SK-N-SH (cell line): ENCODE data around the gene B3GNT5. TPM values are rescaled to one million over a fixed set of nuclear protein-coding genes. Genes with fewer than 3 reads are reported as not detected.

Experiments
- CTCF ChIA-PET: fragments of 300-600, 350-600 bp; formaldehyde crosslinking; extraction: SDS; loops from one replicate; lab custom pipeline; 2021; lab: Yijun Ruan, JAX
- POLR2A ChIA-PET: fragments of 350-600 bp; sonication (Branson Sonifier 250); formaldehyde crosslinking; extraction: SDS; loops from one replicate; lab custom pipeline; 2020; ENCODE audit warnings: antibody characterized with exemption, inconsistent platforms; lab: Yijun Ruan, JAX
- DNase-seq: peaks from one replicate; pipeline ENCODE4 v3.0.0; 2012
- H2AFZ ChIP-seq: fragments of 200-600 bp; sonication (generic); 2 replicates; pipeline ENCODE4 v1.8.1; 2016; ENCODE audit warnings: antibody characterized with exemption, mild to moderate bottlenecking, low read depth
- H3F3A ChIP-seq: fragments of 200-600 bp; sonication (generic); replicated peaks from 2 replicates; pipeline ENCODE3; 2016; ENCODE audit warnings: antibody characterized with exemption, mild to moderate bottlenecking; ENCODE audit not compliant: insufficient read depth
- H3K27ac ChIP-seq, 2 experiments: fragments of 200-500 bp in 1 of 2; fragments of 200-600 bp in 1 of 2; sonication (Bioruptor generic) in 1 of 2; sonication (generic), shearing (Covaris generic) in 1 of 2; 2 replicates each; pipeline versions ENCODE4 v1.5.1 to v1.6.1; 2014 to 2016; ENCODE audit warnings: low read depth in 2 of 2, inconsistent platforms in 1 of 2, low read length in 1 of 2, mild to moderate bottlenecking in 1 of 2, mixed read lengths in 1 of 2
- H3K27me3 ChIP-seq: fragments of 200-600 bp; sonication (generic), shearing (Covaris generic); 2 replicates; pipeline ENCODE4 v1.6.1; 2016; ENCODE audit warnings: mixed run types; ENCODE audit not compliant: insufficient read depth
- H3K36me3 ChIP-seq, 2 experiments: fragments of 200-500 bp in 1 of 2; fragments of 200-600 bp in 1 of 2; sonication (Bioruptor generic) in 1 of 2; sonication (generic) in 1 of 2; replicated peaks in 1 of 2; 2 replicates each; pipeline versions ENCODE3 to v1.5.1; 2014 to 2016; ENCODE audit warnings: low read length in 1 of 2, mild to moderate bottlenecking in 1 of 2; ENCODE audit not compliant: insufficient read depth in 2 of 2, control insufficient read depth in 1 of 2
- H3K4me1 ChIP-seq, 2 experiments: fragments of 200-500 bp in 1 of 2; fragments of 200-600 bp in 1 of 2; sonication (Bioruptor generic) in 1 of 2; sonication (generic), shearing (Covaris generic) in 1 of 2; 2 replicates each; pipeline versions ENCODE4 v1.5.1 to v1.6.1; 2014 to 2016; ENCODE audit warnings: low read depth in 1 of 2, low read length in 1 of 2, mixed run types in 1 of 2; ENCODE audit not compliant: insufficient read depth in 2 of 2, control insufficient read depth in 1 of 2
- H3K4me2 ChIP-seq: fragments of 200-600 bp; sonication (generic), shearing (Covaris generic); 2 replicates; pipeline ENCODE4 v1.6.1; 2017; ENCODE audit warnings: mixed run types
- H3K4me3 ChIP-seq, 2 experiments: fragments of 200-500 bp in 1 of 2; fragments of 200-600 bp in 1 of 2; sonication (Bioruptor generic) in 1 of 2; sonication (generic), shearing (Covaris generic) in 1 of 2; 2 replicates each; pipeline versions ENCODE4 v1.5.1 to v1.8.1; 2014 to 2016; ENCODE audit warnings: low read depth in 2 of 2, inconsistent platforms in 1 of 2, low read length in 1 of 2, mild to moderate bottlenecking in 1 of 2, mixed read lengths in 1 of 2, moderate library complexity in 1 of 2
- H3K79me2 ChIP-seq: fragments of 200-600 bp; sonication (generic); 2 replicates; pipeline ENCODE4 v1.8.1; 2017; ENCODE audit warnings: mild to moderate bottlenecking; ENCODE audit not compliant: insufficient read depth
- H3K9ac ChIP-seq: fragments of 200-600 bp; sonication (generic); 2 replicates; pipeline ENCODE4 v1.6.1; 2017; ENCODE audit warnings: mixed run types
- H3K9me2 ChIP-seq: fragments of 200-600 bp; sonication (generic); 2 replicates; pipeline ENCODE4 v1.6.1; 2017; ENCODE audit warnings: mixed run types
- H3K9me3 ChIP-seq: fragments of 200-600 bp; sonication (generic); 2 replicates; pipeline ENCODE4 v1.6.1; 2017; ENCODE audit warnings: mixed run types, mild to moderate bottlenecking, moderate library complexity
- H4K20me1 ChIP-seq: fragments of 200-600 bp; sonication (generic); 2 replicates; pipeline ENCODE4 v1.6.1; 2017; ENCODE audit warnings: mild to moderate bottlenecking, mixed run types; ENCODE audit not compliant: insufficient read depth
- CHD2 ChIP-seq: fragments of 150-350 bp; IDR thresholded peaks from 2 replicates; pipeline ENCODE4 v1.6.1; 2018; ENCODE audit warnings: low read length; ENCODE audit not compliant: partially characterized antibody
- EP300 ChIP-seq, 2 experiments: IDR thresholded peaks; 2 replicates each; pipeline versions ENCODE4 v1.4.0 to v1.6.1; 2012; ENCODE audit warnings: borderline replicate concordance in 1 of 2, low read depth in 1 of 2, low read length in 1 of 2
- EZH2phosphoT487 ChIP-seq: fragments of 200-600 bp; sonication (generic); IDR thresholded peaks from 2 replicates; pipeline ENCODE4 v1.6.1; 2017; ENCODE audit warnings: low read depth, mixed run types, mild to moderate bottlenecking, antibody characterized with exemption, moderate library complexity, borderline replicate concordance
- RCOR1 ChIP-seq: fragments of 150-350 bp; IDR thresholded peaks from 2 replicates; pipeline ENCODE4 v1.6.1; 2017; ENCODE audit warnings: antibody characterized with exemption, low read length
- SIN3A ChIP-seq: IDR thresholded peaks from 2 replicates; pipeline ENCODE4 v1.6.1; 2012; ENCODE audit warnings: low read depth, mild to moderate bottlenecking, low read length, moderate library complexity, borderline replicate concordance
- TCF12 ChIP-seq: IDR thresholded peaks from 2 replicates; pipeline ENCODE4 v1.4.0; 2012
- TEAD4 ChIP-seq: IDR thresholded peaks from 2 replicates; pipeline ENCODE4 v1.4.0; 2012; ENCODE audit warnings: mild to moderate bottlenecking, borderline replicate concordance; ENCODE audit not compliant: insufficient read depth
- WGBS: methylation state at CpG from one replicate; pipeline ENCODE4 v1.1.6; 2017; ENCODE audit warnings: low lambda C conversion rate; 5-methylcytosine and 5-hydroxymethylcytosine counted together
- polyA plus RNA-seq, 3 experiments: library from polyadenylated mRNA; depleted of rRNA; stranded (reverse); fragments of >200 nt; gene quantifications; 2 replicates each; pipeline ENCODE4 v1.2.3, GENCODE V29; 2012
- TF ChIP-seq, protein P1 (sequence below): IDR thresholded peaks from 2 replicates; pipeline ENCODE4 v1.4.0; 2012; ENCODE audit warnings: low read depth
- TF ChIP-seq, protein P2 (sequence below): fragments of 150-350 bp; IDR thresholded peaks from 2 replicates; pipeline ENCODE4 v1.6.1; 2016; ENCODE audit warnings: mild to moderate bottlenecking, low read depth, low read length

B3GNT5 gene
- polyA plus RNA-seq, 1 of the 3 experiments (the other 2 are of a cell fraction): 4.7 TPM

DNA sequence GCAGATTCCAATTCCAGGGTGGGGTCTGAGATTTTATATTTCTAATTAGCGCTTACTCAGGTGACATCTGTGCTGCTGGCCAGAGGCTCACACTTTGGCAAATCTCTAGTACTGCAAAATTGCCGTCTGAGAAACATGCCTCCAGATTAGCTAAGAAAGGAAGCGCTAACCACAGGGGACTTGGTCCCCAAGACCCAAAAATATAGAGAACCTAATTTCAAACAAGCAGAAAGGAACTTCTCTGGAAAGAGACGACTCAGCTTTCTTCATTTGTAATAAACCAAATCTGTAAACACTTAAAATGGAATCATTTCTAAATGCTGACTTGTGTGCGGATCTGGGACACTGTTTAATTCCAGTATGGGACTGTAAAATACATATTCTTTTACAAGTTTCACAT lies 55.7 kb downstream of the B3GNT5 start:
- Histone ChIP-seq H3K79me2 (no peaks in the 10 kb centered on the region), H3K9ac (no peak overlapping the region), H3K9me3 (no peaks in the 10 kb centered on the region), H3F3A (no peaks in the 10 kb centered on the region), H3K27ac (no peak overlapping the region), H3K9me2 (no peaks in the 10 kb centered on the region), H3K4me3 (no peak overlapping the region), H3K4me2 (no peak overlapping the region), H3K4me1 (peaks cover 0 to 2% of the 10 kb centered on the region in 2 experiments; a peak in 1 of 4 replicates), H4K20me1 (no peaks in the 10 kb centered on the region), H3K27me3 (no peaks in the 10 kb centered on the region), H2AFZ (no peak overlapping the region), H3K36me3 (no peaks in the 10 kb centered on the region)
- ChIA-PET POLR2A (no interaction called here), CTCF (no interaction called here)
- 95% methylated on average over 5 of the region's 5 CpGs for WGBS
- DNase-seq: no peak
- no peak for TF ChIP-seq TEAD4
- TF ChIP-seq, protein P1, sequence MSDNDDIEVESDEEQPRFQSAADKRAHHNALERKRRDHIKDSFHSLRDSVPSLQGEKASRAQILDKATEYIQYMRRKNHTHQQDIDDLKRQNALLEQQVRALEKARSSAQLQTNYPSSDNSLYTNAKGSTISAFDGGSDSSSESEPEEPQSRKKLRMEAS: no peak

DNA sequence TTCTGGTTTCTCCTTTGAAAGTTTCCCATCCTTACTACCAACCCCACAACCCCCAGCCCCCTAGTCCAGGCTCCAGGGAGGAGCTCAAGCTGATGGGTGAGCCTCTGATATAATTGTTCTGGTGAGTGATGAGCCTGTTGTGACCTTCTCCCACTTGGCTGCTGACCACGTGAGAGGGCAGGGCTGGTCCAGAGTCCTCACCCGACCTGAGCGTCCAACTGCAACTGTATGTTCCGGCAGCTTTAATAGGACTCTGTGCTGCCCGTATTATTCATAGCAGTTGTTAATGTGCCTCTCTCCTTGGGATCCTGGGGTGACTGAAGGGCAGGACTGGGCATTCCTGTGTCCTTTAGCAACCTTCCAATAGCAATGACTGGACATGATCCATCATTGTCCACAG lies 56.2 kb downstream of the B3GNT5 start:
- Histone ChIP-seq H3K27me3 (no peaks in the 10 kb centered on the region), H3K27ac (no peak overlapping the region), H3K9me3 (no peaks in the 10 kb centered on the region), H3K36me3 (no peaks in the 10 kb centered on the region)
- CTCF ChIA-PET: no interaction called here
- no peak for TF ChIP-seq SIN3A
- TF ChIP-seq EZH2phosphoT487: no peak
- no peak for TF ChIP-seq RCOR1
- TF ChIP-seq TCF12: no peak
- TF ChIP-seq CHD2: no peak
- TF ChIP-seq, all 33 proteins: peak for 0
- POLR2A ChIA-PET: no interaction called here
- Histone ChIP-seq H3K9me2 (no peaks in the 10 kb centered on the region), H2AFZ (no peak overlapping the region), H4K20me1 (no peaks in the 10 kb centered on the region), H3K9ac (no peak overlapping the region), H3K4me1 (peaks cover 0 to 2% of the 10 kb centered on the region in 2 experiments; a peak in 1 of 4 replicates), H3K79me2 (no peaks in the 10 kb centered on the region), H3F3A (no peaks in the 10 kb centered on the region), H3K4me3 (no peak overlapping the region), H3K4me2 (no peak overlapping the region)
- 96% methylated on average over 5 of the region's 5 CpGs for WGBS
- no peak for DNase-seq

DNA sequence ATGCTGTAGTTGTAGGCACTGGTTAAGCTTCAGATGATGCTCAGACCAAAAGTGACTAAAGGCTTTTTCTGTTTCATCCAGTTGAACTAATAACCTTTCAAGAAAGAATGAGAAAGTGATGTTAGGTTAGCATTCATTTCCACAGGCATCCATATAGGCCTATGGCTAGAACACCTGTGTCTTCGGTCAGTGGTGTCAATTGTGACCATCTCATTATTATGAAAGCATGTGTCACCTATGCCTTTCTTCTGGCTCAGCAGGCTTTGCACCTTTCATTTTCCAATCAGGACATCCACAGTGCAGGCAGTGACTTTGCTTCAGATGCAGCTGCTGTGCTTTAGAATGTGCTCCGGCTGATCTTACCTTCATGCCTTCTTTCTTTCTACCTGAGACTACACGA lies 57.9 kb downstream of the B3GNT5 start:
- H4K20me1 ChIP-seq: no peaks in the 10 kb centered on the region
- ChIA-PET POLR2A (no interaction called here), CTCF (interaction anchor here (0.7 to 1.0 kb wide), 2 partner anchors 189 to 358 kb away, joined by 3 read pairs; no protein-coding TSS in a partner anchor)
- peaks cover 0 to 2% of the 10 kb centered on the region in 2 experiments; a peak in 1 of 4 replicates for H3K4me1 ChIP-seq
- no peak overlapping the region for H3K9ac ChIP-seq
- WGBS: 77% methylated on average over 3 of the region's 3 CpGs
- TF ChIP-seq, protein P2, sequence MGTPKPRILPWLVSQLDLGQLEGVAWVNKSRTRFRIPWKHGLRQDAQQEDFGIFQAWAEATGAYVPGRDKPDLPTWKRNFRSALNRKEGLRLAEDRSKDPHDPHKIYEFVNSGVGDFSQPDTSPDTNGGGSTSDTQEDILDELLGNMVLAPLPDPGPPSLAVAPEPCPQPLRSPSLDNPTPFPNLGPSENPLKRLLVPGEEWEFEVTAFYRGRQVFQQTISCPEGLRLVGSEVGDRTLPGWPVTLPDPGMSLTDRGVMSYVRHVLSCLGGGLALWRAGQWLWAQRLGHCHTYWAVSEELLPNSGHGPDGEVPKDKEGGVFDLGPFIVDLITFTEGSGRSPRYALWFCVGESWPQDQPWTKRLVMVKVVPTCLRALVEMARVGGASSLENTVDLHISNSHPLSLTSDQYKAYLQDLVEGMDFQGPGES: no peak
- no peak for TF ChIP-seq EP300 (IDR thresholded peaks at IDR 0.05; ENCODE audit: borderline replicate concordance in 1 of 2, low read depth in 1 of 2, low read length in 1 of 2)
- H3K79me2 ChIP-seq: no peaks in the 10 kb centered on the region
- no peaks in the 10 kb centered on the region for H3K9me3 ChIP-seq
- H3K9me2 ChIP-seq: no peaks in the 10 kb centered on the region
- H3F3A ChIP-seq: no peaks in the 10 kb centered on the region
- no peak overlapping the region for H3K27ac ChIP-seq
- H2AFZ ChIP-seq: no peak overlapping the region
- H3K36me3 ChIP-seq: no peaks in the 10 kb centered on the region
- no peak overlapping the region for H3K4me2 ChIP-seq
- no peak overlapping the region for H3K4me3 ChIP-seq
- no peaks in the 10 kb centered on the region for H3K27me3 ChIP-seq
- no peak for DNase-seq
